Nucleus accumbens (tissue), 56 donors: ENCODE data around the gene CARNS1.
A peak's percentile ranks its signal among the peaks of the same experiment; 100 is the strongest.

Experiments used
- DNase-seq, 56 donors: peaks; one replicate each; lab custom pipeline; 2025; lab: John Stamatoyannopoulos, UW

Gene CARNS1

DNA sequence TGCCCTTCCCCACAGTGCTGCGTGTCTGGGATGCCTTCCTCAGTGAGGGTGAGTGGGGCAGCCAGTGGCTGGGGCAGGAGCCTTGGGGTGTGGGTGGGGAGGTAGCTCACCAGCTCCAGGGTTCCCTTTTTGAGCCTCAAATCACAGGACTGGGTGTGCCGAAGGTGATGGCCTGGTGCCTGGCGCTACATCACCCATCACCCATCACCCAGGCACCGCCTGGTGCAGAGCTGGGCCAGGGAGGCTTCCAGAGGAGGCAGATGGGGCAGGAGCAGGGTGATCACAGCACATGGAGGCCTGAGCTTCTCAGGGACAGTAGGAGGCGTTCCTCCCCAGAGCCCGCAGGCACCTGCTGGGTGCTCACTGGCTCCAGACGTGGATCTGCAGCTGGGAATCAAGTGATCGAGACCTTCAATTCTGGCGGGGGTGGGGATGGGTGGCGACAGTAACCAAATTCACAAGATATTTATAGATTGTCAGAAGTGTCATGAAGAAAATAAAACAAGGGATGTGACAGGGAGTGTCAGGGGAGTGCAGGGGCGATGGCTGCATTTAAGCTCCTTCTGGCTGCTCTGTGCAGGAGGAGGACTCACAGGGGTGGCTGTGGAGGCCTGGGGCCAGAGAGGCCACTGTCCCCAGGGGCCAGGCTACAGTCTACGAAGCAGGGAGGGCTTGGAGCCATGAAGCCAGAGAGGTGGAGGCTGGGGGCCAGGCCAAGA lies 8.3 kb upstream of the CARNS1 start:
- DNase-seq = peak in 46 of 56 donors; percentile 28 to 83 (median 63)

DNA sequence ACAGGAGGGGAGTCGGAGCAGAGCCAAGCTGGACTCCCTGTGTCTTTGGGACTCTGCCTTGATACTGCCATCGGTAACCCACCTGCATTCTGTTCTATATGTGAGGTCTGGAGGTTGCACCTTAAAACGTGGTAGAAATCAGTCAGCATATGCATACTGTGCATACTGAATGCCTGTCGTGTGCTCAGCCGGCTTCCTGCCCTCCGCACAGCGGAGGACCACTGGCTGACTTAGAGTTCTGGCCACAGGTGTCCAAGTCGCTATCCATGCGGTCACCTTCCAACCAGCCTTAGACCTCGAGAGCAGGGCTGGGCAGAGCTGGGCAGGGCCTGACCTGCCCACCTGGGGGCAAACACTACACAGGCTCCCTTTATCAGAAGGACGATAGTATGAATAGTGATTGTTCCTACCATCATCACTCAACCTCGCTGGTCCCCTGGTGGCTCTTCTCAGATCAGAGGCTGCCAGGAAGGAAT lies 7.8 kb upstream of the CARNS1 start:
- DNase-seq = peak in 1 of 56 donors; percentile 18

DNA sequence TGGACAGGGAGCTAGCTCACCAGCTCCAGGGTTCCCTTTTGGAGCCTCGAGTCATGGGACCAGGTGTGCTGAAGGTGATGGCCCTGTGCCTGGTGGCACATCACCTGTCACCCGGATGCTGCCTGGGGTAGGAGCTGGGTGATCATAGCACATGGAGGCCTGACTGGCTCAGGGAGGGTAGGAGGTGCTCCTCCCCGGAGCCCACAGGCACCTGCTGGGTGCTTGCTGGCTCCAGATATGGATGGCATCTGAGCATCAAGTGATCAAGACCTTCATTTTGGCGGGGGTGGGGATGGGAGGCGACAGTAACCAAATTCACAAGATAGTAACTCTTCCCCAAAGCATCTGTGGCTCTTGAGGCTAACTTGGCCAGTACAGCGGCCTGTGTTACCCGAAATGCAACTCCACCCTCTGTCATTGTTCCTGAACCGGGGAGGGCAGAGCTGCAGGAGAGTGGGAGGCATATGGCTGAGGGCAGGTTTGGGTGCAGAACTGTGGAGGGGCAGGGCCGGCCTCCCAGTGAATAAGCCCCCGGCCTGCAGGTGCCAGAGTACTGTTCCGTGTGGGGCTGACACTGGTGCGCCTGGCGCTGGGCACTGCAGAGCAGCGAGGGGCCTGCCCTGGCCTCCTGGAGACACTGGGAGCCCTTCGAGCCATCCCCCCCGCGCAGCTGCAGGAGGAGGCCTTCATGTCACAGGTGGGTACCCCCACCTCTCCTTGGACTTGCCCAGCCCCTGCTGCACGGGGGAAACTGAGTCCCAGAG lies 6.9 kb upstream of the CARNS1 start:
- peak in 1 of 56 donors; percentile 38 for DNase-seq

DNA sequence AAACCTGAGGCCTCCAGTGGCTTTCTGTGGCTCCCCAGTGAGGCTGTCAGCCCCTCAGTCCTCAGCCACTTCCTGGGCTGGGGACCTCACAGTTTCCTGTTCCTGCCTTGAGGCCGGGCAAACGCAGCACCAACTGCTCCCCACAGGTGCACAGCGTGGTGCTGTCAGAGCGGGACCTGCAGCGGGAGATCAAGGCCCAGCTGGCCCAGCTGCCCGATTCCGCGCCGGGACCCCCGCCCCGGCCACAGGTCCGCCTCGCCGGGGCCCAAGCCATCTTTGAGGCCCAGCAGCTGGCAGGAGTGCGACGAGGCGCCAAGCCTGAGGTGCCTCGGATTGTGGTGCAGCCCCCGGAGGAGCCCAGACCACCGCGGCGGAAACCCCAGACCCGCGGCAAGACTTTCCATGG lies 6.2 kb upstream of the CARNS1 start:
- DNase-seq = peak in 1 of 56 donors; percentile 45

DNA sequence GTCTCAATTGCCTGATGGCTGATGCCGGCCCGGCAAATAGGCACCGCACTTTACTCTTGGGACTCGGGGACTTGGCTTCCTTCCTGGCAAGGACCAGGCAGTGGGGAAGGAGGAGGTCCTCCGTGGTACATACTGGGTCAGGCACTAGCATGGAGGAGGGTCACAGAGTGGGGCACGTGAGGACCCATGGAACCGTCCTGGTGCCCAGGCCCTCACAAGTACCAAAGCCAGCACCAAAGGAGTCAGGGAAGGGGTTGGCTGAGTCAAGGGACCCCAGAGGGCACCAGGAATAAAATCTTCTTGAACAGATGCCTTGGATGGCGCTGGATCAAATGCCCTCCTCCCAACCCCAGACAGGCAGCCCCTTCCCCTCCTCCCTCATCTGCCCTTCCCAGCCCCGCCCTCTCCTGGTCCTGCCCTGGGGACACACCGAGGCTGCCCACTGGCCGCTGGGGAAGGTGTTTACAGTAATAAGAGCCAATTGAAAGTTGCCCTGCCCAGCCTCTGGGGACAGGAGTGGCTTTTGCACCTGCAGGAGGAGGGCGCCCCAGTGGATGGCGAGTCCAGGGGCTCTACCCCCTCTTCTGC lies 5.6 kb upstream of the CARNS1 start:
- peak in 4 of 56 donors; percentile 56 to 85 (median 70) for DNase-seq

DNA sequence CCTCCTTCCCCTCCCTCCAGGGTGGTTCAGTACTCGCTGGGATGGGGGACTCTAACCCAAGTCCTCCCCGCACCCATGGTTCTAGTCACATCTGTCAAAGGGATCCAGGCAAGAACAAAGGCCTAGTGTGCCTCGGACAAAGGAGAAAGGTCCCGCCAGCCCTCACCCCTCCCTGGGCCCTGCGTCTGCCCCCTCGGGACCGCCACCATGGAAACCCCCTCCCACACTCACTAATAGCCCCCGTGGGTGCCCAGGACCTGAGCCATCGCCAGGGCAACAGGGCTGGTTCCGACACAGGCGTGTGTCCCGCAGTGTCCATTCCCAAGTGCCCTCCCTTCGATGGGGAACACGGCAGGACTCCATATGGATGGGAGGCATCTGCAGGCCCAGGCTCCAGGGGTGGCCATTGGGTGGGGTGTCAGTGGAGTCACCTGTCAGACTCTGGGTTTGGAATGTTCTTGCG lies 5.1 kb upstream of the CARNS1 start:
- DNase-seq = peak in 54 of 56 donors; percentile 24 to 94 (median 82)

DNA sequence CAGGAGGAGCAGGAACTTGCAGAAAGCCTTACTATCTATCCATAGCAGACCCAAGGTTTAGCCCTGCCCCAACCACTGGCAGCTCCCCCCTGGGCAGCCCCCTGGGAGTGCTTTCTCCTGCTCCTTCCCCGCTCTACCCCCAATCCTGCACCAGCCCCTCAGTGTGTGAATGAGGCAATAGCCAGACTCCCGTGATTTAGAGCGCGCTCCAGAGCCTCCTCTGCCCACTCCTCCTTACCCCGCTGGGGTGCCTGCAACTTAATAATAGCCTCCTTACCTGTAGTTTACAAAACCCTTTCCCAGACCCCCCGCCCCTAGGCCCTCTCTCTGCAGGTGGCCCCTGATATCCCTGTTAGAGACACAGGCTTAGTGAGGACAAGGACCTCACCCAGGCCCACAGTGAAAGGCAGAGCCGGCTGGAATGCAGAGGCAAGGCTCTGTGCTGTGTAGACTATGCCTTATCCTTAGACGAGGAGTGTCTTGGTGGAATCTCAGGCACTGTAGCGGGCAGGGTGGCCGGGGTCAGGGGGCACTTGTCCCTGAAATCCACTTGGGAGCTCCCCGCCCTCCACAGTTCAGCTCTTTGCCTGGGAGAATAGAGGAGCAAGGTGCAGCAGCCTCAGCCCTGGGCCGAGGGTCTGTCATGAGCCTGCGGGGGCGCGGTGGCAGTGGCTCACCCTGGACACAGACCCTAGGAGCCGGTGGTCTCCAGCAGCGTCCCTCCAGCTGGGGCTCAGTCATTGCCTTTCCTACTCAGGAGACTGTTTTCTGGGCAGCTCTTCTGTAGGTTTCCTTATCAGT lies 4.3 kb upstream of the CARNS1 start:
- peak in 1 of 56 donors; percentile 61 for DNase-seq

DNA sequence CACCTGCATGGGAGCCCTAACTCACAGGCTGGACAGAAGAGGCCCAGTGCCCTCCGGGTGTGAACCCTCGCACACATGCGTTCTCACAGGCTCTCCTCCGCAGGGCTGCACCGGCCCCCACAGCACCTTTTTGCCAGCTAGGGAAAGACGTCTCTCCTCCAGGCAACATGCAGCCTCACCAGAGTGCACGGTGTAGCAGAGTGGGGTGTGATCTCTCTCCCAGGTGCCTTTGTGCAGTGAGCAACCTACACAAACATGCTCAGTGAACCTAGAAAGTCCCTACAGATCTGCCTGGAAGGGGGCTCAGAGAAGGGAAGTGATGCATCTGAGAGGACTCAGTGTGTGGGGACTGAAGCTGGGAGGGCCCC lies 3.7 kb upstream of the CARNS1 start:
- peak in 34 of 56 donors; percentile 14 to 80 (median 48) for DNase-seq

DNA sequence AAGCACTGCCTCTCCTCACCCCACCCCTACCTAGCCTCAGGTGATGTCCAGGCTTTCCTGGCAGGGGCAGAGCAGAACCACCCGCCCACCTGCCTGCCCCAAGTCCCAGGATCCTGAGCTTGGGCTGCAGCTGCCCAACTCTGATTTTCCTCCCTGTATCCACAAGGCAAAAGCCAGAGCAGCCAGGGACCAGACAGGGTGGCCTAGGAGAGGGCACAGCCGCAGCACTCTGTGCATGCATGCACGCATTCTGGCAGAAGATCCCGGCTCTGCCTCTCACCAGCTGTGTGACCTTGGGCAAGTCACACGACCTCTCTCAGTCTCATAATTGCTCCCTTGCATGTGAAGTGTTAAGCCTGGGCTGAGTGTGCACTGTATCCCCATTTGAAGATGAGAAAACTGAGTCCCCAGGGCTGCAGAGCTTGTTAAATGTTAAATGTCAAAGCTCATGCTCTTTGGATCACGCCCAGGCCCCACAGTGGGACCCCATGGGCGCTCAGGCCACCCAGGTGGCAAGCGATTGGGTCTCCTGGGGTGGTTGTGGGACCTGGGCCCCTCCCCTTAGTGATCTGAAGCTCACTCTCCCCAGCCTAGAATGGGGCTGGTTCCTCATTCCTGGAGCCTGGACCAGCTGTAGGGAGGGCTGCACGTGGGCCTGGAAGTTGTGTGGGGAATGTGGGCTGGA lies 2.8 kb upstream of the CARNS1 start:
- DNase-seq = no peak

DNA sequence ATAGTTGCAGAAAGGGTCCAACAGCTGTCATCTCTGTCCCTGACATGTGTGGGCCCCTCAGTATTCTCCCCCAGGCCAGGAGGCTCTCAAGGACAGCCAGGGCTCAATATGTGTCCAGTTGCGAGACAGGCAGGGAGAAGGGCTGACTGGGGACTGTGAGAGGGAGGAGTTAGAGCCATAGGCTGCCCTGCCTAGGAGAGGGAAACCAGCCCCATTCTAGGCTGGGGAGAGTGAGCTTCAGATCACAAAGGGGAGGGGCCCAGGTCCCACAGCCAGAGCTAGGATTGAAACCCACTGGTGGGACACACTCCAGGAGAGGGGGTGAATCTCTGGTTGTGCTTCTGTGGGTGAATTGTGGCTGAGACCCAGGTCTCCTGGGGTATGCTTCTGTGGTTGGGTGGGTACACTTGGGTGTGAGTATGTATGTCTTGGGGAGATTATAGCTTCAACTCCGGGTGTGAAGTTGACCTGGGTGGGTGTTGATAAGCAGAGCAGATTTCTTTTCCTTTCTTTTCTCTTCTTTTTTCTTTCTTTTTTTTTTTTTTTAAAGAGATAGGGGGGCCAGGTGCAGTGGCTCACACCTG lies 2.1 kb upstream of the CARNS1 start:
- DNase-seq = peak in 3 of 56 donors; percentile 27 to 38 (median 35)

DNA sequence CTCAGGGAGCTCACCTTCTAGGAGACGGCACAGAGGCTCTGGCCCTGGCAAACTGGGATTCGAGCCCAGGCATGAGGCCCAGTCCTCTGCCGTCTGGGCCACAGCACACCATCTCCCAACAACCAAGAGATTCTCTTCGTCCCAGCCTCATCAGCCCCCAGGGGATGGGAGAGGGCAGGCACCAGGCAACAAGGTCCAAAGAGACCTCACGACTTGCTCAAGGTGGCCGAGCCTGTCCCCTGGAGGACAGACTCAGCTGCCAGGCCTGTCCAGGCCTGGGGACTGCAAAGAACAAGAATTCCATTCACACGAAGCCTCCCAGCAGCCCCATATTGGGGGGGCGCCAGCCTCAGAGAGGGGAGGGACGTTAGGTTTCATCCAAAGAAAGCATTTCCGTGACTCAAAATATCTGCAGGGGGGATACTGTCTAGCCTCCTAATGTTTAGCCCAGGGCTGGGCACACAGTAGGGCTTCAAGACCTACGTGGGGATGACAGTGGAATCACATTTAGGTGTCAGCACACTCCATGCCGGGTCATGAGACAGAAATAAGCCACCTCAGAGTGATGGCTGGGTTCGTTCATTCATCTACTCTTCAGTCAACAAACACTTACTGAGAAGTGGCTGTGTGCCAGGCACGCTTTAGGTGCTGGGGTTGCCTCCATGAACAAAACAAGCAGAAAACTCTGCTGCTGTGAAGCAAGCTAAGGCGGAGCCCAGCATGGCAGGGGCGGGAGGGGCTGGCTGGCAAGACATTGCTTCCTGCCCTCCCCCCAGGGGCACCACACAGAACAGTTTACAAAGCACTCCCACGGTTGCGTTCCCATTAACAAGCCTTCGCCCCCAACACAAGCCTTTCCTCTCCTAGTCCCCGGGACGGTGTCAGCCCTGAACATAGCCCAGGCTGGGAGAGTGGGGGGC lies 1.2 kb downstream of the CARNS1 start:
- DNase-seq = peak in 17 of 56 donors; percentile 16 to 56 (median 34)

DNA sequence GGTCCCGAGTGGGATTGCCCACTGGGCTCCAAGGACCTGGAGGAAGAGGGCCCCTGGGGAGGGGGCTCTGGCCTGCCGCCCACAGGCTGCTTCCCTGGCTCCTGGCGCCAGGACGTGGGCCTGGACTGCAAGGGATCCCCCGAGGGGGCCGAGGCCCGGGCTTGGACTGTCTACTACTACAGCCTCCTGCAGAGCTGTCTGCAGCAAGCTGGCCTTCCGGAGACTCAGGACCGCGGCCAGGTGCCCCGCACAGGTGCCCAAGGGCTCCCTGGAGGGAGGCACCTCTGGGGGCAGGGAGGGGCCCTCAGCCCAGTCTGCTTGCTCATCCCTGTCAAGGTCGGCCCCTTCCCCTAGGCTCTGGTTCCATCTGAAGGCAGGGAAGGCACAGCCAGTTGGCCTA lies 1.9 kb downstream of the CARNS1 start:
- DNase-seq = peak in 1 of 56 donors; percentile 54

DNA sequence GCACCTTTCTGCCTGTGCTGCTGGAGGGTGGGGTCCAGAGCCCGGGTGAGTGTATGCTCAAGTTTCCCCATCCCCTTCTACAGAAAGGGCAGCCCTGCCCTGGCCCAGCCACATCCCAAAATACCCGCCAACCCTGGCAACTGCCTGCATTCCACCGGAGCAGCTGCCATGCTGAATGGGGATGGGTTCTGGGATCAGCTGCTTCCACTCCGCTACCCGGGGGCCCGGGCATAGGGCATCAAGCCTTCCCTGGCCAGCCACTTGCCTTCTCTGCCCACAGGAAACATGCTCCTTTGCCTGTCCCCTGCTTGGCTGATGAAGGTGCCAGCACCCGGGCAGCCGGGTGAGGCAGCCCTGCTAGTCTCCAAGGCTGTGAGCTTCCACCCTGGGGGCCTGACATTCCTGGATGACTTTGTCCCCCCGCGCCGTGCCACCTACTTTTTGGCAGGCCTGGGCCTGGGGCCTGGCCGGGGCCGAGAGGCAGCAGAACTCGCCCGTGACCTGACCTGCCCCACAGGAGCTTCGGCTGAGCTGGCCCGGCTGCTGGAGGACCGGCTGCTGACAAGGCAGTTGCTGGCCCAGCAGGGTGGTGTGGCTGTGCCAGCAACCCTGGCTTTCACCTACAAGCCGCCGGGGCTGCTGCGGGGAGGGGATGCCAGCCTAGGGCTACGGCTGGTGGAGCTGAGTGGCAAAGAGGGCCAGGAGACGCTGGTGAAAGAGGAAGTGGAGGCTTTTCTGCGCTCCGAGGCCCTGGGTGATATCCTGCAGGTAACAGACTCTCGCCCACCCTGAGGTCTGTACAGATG lies 3.2 kb downstream of the CARNS1 start:
- peak in 5 of 56 donors; percentile 10 to 43 (median 34) for DNase-seq

DNA sequence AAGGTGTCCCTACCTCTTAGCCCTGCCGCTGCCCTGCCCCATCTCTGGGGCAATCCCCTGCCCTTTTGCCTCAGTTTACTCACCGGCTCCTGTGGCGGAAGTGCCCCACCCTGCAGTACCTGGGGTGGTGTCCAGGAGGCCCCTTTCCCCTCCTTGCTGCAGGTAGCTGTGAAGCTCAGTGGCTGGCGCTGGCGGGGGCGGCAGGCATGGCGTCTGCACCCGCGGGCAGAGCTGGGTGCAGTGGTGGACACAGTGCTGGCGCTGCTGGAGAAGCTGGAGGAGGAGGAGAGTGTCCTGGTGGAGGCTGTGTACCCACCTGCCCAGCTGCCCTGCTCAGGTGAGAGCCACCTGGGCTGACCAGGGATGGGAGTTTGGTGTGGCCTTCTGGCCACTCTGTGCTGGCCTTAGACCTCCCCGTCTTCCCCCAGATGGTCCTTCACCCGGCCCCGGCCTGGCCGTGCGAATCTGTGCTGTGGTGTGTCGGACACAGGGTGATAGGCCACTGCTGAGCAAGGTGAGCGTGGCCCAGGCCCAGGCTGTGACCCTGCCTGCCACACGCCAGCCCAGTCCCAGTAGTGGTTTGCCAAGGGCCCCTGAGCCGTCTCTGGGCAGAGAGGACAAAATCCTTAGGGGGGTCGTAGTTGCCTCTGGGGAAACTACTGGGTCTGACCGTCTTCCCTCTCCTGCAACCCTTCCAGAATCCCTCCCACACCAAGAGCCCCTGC lies 4.0 kb downstream of the CARNS1 start:
- no peak for DNase-seq

DNA sequence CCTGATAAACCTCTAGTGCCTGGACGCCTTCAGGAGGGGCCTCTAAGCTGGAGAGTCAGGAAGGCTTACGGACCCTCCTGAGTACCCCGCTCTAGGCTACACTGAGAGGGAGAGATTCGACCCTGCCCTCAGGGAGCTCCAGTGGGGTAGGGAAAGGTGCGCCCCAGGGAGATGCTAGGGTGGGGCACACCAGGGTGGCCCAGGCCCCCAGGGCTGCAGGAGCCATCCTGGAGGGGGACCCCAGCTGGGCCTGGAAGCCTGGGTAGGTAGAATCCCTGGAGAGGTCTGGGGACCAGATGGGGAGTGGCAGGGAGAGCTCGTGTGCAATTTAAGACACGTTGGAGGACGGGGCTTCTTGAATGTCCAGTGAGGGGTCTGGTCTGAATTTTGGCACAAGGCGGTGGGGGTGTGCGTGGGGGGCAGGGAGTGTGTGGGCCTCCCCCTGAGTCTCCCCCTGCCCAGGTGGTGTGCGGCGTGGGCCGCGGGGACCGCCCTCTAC lies 4.7 kb downstream of the CARNS1 start:
- DNase-seq = no peak

DNA sequence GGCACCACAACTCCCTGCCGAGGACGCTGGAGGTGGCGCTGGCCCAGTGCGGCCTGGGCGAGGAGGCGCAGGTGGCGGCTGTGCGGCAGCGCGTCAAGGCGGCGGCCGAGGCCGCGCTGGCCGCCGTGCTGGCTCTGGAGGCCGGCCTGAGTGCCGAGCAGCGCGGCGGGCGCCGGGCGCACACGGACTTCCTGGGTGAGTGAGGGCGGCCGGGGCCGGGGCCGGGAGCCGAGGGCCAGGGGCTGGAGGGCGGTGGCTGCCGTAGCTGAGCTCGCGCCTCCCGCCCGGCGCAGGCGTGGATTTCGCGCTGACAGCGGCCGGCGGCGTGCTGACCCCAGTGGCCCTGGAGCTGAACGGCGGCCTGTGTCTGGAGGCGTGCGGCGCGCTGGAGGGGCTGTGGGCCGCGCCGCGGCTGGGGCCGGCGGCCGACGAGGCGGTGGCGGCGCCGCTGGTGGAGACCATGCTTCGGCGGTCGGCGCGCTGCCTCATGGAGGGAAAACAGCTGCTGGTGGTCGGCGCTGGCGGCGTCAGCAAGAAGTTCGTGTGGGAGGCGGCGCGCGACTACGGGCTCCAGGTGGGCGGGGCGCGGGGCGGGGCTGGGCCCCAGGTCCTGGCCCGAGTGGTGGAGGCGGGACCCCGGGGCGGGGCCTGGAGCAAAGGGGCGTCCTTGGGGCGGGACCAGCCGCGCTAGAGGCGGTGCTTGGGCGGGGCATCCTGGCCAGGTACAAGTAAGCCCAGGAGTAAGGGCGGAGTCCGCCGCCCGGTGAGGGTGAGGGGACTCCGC lies 5.4 kb downstream of the CARNS1 start:
- peak; percentile 44 to 96 (median 85) for DNase-seq
